GM19328 (cell line): ENCODE measurements around the gene FNBP1L.

ENCODE experiments used
- ATAC-seq: cut with Tn5 transposase; IDR thresholded peaks from one replicate; pipeline ENCODE4 v1.9.1; 2021; ENCODE audit warnings: mild to moderate bottlenecking, moderate library complexity; ENCODE audit not compliant: unreplicated experiment

FNBP1L gene

DNA sequence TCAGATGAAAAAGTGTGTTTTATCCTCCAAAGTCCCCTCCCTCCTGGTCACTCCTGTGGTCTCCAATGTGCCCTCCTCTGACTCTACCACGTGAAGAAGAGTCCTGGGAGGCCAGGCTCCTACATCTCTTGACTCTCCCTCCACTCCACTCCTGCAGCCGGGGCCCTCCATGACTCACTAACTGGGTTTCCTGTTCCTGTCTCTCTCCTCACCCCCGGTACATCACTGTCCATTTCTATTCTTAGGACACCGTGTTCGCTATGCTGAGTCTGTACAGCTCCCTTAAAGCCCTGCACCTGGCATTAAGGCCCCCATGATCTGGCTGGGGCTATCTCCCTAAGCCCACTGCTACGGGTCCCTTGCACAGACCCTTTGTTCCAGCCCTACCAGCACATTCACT lies 140.3 kb downstream of the FNBP1L start:
- ATAC-seq, result no peak

DNA sequence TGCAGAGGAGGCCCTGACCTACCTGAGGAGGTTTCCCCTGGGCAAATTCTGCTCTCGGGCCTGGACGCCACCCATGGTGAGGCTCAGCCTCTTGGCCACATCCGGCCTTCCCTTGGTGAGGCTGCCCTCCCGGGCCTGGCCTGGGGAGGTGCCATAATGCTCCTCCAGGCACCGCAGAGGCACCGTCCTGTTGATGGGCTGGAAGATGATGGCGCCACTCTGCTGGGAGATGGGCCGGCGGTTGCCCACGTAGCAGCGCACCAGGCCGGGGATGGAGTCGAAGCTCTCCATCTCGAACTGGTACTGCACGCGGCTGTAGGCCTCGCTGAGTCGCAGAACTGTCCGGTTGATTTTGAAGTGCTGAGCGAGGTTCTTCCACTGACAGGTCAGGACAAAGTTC lies 141.0 kb downstream of the FNBP1L start:
- ATAC-seq, result no peak

DNA sequence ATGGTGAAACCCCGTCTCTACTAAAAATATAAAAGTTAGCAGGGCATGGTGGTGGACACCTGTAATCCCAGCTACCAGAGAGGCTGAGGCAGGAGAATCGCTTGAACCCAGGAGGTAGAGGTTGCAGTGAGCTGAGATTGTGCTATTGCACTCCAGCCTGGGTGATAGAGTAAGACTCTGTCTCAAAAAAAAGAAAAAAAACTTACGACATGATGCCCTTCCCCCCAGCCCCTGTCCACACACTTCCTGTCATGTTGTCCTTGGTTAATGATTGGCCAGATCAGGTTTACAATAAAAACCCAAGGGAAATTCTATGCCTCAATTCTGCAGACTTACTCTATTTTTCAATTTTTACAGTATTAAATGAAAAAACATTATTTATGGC lies 143.4 kb downstream of the FNBP1L start:
- ATAC-seq, result peak; percentile 3

DNA sequence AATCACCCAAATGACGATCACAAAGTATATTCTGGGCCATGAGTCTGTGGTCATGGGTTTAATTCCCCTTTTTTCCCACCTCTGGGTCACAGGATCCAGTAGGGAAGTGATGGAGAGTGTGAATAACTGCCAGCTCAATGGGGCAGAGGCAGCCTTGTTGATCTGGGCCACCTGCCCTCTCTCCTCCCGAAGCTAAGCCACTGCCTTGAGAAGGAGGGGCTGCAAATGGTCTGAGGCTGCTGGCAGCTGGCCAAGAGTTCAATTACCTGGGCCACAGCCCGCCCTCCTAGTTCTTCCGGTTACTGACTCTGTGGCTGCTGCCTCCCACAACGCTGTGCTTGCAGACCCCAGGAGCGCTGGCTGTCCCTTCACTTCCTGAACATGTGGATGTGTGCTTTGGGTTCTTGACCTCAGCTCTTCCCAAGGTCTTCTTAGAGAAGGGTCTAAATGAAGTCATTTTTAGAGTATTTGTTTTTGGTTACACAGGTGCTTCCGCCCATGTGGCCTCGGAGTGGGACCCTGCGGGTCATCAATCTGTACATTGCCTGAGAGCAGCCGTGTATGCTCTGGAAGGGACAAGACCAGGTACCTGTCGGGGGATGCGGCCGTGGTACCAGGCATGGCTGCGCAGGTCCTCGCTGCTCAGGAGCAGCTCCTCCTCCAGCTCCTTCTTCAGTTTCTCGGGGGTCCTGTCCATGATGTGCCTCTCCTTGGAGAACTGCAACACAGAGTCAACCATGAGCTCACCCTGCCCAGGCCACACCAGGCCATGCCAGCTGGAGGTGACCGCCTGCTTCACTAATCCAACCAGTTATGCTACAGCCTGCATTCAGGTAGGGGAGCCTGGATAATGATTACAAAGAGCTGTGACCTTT lies 144.0 kb downstream of the FNBP1L start:
- peak; percentile 91 for ATAC-seq

DNA sequence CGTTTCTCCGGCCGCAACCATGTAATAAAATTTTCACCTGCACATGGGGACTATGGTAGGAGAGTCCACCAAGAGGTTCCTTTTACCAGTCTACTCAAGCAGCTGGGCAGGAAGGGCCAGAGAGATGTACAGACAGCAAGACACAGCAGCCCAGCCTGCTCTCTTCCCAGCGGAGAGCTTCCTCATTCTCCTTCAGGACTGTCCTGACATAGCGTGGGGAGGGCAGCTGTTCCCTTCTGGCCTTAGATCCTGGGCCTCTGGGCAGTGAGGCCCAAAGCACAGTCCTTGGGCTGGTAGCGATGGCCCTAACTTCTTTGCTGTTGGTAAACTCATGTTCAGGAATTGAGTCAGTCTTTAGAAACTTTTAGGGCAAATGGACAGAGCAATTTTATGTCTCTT lies 144.6 kb downstream of the FNBP1L start:
- ATAC-seq, result no peak

DNA sequence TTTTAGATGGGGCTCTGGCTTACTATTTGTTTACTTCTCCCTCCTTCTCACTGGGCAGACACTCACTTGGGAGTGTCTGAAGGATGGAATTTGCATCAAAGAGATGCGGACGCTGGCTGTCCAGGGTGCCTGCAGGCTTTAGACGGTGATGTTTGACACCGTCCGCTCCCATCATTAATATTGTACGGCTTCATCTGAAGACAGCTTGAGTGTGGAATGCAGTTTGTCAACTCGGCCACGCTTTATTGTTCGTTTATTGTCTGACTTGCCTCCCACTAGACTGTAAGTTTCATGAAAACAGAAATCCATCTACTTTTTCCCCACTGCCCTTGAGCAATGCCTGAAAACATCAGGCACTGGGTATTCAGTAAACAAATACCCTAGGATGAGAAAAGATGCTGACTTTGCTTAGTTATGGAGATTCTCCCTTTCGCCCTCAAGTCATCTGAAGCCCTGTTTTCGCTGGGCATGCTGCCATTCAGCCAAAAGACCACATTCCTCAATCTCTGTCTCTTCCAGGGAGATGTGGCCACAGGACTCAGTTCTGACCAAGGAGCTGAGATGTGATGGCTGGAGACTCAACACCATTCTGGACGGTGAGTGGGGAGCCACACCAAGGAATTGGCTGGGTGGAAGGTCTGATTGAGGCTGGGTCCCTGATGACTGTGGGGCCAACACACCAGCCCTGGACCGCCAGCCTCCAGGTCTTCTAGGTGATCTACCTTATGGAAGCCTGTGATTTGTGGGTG lies 146.1 kb downstream of the FNBP1L start:
- no peak for ATAC-seq

DNA sequence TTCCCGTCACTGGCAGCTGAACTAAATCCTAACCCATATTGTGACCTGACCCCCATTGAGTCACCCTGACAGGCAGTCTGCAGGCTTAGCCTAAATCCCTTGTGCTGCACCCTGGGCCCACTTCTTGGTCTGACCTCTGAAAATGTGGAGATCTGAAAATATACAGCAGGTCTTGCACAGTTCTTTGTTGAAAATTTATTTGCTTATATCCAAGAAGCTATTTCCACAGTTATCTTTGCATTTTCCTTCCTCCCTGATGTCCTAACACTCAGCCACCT lies 146.6 kb downstream of the FNBP1L start:
- ATAC-seq, result no peak

DNA sequence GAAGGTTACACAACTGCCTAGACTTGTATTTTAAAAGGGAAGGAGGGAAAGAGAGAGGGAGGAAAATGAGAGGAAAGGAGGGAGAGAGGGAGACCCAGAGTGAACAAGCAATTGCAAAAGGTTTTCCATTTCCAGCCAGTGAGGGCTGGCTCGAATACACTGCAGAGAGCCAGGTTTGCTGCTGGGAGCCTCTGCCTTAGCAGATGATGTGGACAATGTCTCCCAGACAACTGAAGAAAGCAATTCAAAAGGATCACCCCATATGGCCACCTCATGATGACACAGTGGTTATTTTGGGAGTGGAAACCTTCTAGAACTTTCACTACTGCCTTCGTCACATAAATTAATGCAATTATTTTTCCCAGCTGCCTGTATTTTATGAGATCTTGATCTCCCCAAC lies 147.3 kb downstream of the FNBP1L start:
- ATAC-seq, result no peak

DNA sequence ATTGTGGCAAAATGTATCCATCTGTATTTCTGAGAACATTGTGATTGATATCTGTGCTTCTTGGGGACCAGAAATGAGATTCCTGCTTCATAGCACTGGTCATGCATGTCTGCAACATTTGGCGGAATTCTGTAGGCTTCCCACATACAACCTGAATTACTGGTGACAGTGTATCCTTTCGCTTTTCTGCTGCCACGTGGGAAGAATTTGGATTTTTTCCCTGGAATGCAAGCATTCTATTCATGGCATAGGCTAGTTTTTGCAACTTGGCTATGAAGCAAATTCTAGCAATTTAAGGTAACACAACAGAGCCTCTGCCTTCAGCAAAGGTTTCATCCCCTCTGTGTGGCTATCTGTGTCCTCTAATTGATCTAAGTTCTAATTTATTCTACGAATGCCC lies 147.8 kb downstream of the FNBP1L start:
- ATAC-seq, result no peak

DNA sequence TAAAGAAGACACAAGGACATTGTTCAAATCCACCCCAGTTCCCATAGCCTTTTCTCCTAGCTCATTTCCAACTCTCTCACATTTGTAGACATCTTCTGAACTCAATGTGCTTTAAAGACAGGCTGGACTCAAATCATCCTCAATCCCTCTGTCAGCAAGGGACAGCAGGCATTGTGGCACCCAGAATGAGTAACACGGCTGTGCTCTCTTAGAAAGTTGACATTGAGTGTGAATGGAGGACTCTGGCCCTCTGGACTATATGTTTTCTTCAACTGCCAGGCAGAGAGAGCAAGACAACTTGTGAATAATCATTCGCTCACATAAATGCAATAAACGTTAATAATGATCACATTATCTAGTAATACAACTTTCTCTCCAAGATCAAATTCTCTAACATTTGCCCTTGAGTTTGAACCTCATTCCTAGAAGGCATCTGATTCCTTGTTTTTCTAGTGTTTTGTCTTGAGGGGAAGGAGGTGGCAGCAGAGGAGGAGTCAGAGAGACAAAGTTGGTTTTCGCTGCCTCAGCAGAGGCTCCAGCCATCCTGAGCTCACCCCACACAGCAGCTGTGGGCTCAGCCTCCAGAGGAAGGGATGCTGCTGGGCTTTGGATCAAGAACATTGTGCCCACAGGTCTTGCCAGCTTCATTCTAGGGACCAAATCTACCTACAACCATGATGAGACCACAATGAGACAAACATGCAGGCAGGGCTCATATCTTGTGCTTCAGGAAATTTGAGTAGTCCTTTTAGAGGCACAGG lies 148.6 kb downstream of the FNBP1L start:
- ATAC-seq, result no peak

GRCh38 chr1:93597709-93598108 lies 149.8 kb downstream of the FNBP1L start:
- no peak for ATAC-seq

- ATAC-seq, result no peak
Measured at GRCh38 chr1:93598396-93598795, 150.5 kb downstream of the FNBP1L start.

DNA sequence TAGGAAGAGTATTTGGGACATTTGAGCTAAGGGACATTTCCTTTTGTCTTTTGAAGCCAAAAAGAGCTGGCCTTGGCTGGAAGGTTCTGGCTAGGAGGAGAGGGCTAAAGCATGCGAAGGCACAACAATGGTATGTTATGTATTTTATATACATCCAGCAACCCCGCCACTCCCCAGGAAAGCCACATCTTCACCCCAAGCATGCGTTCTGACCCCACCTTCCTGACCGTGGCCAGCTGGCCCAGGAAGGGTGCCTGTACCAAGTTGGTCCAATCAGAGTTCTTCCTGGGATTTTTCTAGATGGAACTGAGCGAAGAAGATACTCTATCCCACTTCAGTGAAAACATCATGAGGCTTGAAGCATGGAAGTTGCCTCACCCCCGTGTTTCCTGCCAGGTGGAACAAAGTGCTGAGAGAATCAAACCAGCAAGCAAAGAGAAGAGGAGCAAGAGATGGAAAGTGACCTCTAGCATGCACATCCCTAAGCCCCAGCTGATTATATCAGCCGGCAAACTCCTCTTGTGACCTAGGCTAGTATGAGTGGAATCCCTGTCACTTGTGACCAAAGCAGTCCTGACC lies 151.0 kb downstream of the FNBP1L start:
- no peak for ATAC-seq

DNA sequence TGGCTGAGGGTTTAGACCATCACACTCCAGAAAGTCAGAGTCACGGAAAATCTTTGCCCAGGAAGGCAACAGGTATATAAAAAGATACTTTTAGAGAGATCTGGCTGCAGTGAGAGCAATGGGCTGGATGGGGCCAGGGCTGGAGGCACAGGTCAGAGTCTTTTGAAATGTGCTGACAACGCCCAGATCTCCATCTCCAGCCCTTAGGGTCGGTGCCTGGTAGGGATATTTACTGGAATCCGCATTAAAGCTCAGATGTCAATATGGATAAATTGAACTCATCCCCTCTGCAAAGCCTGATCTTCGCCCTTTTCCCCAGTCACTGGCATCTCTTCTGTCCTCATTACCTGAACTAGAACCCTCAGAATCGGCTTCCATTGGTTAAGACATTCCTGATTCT lies 151.6 kb downstream of the FNBP1L start:
- no peak for ATAC-seq

- ATAC-seq, result no peak
Measured at GRCh38 chr1:93600663-93601062, 152.7 kb downstream of the FNBP1L start.

DNA sequence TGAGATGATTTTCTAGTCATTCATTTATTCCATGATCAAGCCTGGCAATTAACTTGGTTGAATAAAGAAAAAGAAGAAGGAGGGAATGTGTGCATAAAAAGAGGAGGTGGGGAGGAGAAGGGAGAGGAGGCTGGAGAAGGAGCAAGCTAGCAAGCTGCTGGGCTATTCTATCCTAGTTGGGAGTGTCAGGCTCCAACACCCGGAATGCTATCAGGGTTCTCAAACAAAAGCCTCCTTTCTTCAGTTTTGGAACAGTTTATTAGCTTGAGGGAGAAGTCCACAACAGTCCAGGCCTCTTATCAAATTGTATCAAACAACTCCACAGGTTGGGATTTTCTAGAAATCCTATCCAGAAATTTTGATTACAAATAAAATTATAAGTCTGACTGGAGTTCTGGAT lies 153.8 kb downstream of the FNBP1L start:
- no peak for ATAC-seq

- ATAC-seq, result no peak
Measured at GRCh38 chr1:93602101-93602500, 154.2 kb downstream of the FNBP1L start.

- no peak for ATAC-seq
Measured at GRCh38 chr1:93603106-93603505, 155.2 kb downstream of the FNBP1L start.

DNA sequence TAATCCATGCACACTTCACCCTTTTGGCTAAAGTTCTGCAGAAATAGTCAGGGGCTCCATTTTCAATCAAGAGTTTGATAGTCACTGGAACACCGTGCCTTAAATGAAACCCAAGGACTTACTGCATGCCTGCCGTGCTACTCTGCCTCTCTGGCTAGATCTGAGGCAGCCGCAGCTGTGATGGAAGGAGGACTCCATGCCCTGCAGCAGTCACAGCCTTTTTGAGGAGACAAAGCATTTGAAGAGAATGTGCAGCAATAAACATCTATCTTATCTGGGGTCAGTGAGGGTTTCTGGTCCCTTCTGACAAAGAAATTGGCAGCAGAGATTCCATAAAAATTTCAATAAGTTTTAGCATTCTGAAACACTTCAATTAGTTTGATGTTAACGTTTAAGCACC lies 155.7 kb downstream of the FNBP1L start:
- ATAC-seq, result no peak
